Right lobe of liver (tissue), 6 donors: ENCODE measurements around the gene PRKACA. TPM values are rescaled to one million over a fixed set of nuclear protein-coding genes. Genes with fewer than 3 reads are reported as not detected.

ENCODE experiments used
- ATAC-seq, 4 donors: fragments of 200-7000 bp; cut with Tn5 transposase; one replicate each; pipeline ENCODE4 v1.9.1; 2020; ENCODE audit warnings: mild to moderate bottlenecking in 4 of 4, moderate library complexity in 4 of 4
- DNase-seq, 3 donors: peaks; one replicate each; pipeline ENCODE4 v3.0.0-alpha.2; 2020
- H3K27ac ChIP-seq, 3 donors: fragments of 200-600 bp; one replicate each; pipeline ENCODE4 v1.8.0; 2022
- H3K27me3 ChIP-seq, 2 donors: fragments of 200-600 bp; one replicate each; pipeline ENCODE4 v1.8.0; 2022
- H3K36me3 ChIP-seq, 4 donors: fragments of 200-600 bp; sonication (generic) in 1 of 4; one replicate each; pipeline versions ENCODE4 v1.5.1 to v1.8.0; 2017 to 2022; ENCODE audit warnings: control low read depth in 1 of 4
- H3K4me1 ChIP-seq, 4 donors: fragments of 200-600 bp; sonication (generic) in 1 of 4; one replicate each; pipeline versions ENCODE4 v1.5.1 to v1.8.0; 2017 to 2022; ENCODE audit warnings: control low read depth in 1 of 4
- H3K4me3 ChIP-seq, 3 donors: fragments of 200-600 bp; one replicate each; pipeline ENCODE4 v1.8.0; 2022
- H3K9me3 ChIP-seq, 4 donors: fragments of 200-600 bp; sonication (generic) in 1 of 4; one replicate each; pipeline versions ENCODE4 v1.5.1 to v1.8.0; 2017 to 2022; ENCODE audit warnings: control low read depth in 1 of 4
- CTCF ChIP-seq, 4 donors: fragments of 200-600 bp in 3 of 4; fragments of 450-650 bp in 1 of 4; IDR thresholded peaks; one replicate each; pipeline versions ENCODE4 v1.5.1 to v1.8.0; 2016 to 2022; ENCODE audit warnings: antibody characterized with exemption in 4 of 4, mild to moderate bottlenecking in 2 of 4
- POLR2A ChIP-seq: fragments of 450-650 bp; IDR thresholded peaks from one replicate; pipeline ENCODE4 v1.6.1; 2017; ENCODE audit warnings: antibody characterized with exemption, mild to moderate bottlenecking
- WGBS: methylation state at CpG from one replicate; pipeline ENCODE4 v1.1.6; 2018; ENCODE audit warnings: low coverage, low lambda C conversion rate; ENCODE audit not compliant: insufficient coverage; ENCODE audit errors: missing lambda C conversion rate; 5-methylcytosine and 5-hydroxymethylcytosine counted together
- intact Hi-C, 2 donors: fragments of 100-400 bp; cut with DNase I; formaldehyde crosslinking; loops; one replicate each; pipeline versions ENCODE4 v1.11.2 to v1.14.1; 2022
- total RNA-seq, 6 experiments: library from RNA; depleted of rRNA in 2 of 6; stranded (reverse); fragments of >200 nt in 2 of 6; fragmentation: NEBNext Ultra II Directional in 3 of 6; extraction: Animal tissue kit (Norgen Biotek cat#: 25700) in 3 of 6; gene quantifications; one replicate each; pipeline versions ENCODE4 v1.1.0 to v1.2.4, GENCODE V29; 2016 to 2023
- donor health status: DM: no; HTN: yes; CAD: no.
- donor health status: DM: no; HTN: no; CAD: no.
- donor health status: DM: no; HTN: no; CAD: no.
- donor health status: DM: no; HTN: yes; CAD: no.
- donor health status: DM: no; HTN: yes; CAD: no.

PRKACA gene
- total RNA-seq, 6 experiments from 2014 or later = 54.8 to 87.5 (median 63.1) TPM

GRCh38 chr19:14113762-14114414 lies 3.7 kb downstream of the PRKACA start:
- WGBS = 56% methylated on average over 3 of the region's 18 CpGs
- ATAC-seq (peak in 1 of 4 donors; percentile 2), DNase-seq (peak; percentile 81 to 86 (median 83))
- Histone ChIP-seq H3K4me1 (peaks cover 0 to 47% (median 23%) of the 10 kb centered on the region in 4 donors), H3K27me3 (no peaks in the 10 kb centered on the region), H3K9me3 (no peaks in the 10 kb centered on the region), H3K36me3 (no peaks in the 10 kb centered on the region), H3K4me3 (peak overlapping the region in 2 of 3 donors; percentile 3 to 39), H3K27ac (peak overlapping the region; percentile 70 to 84 (median 78))
- intact Hi-C loops = no loop called here
- peak; percentile 34 to 56 (median 40) for TF ChIP-seq CTCF (IDR thresholded peaks at IDR 0.05)
- TF ChIP-seq POLR2A = no peak

- H3K4me1 ChIP-seq = peaks cover 0 to 40% (median 21%) of the 10 kb centered on the region in 4 donors
- no peaks in the 10 kb centered on the region for H3K36me3 ChIP-seq
- ATAC-seq (peak; percentile 27 to 52 (median 36)), DNase-seq (peak; percentile 61 to 74 (median 69))
- intact Hi-C loops = no loop called here
- H3K9me3 ChIP-seq = no peaks in the 10 kb centered on the region
- peak overlapping the region; percentile 70 to 84 (median 78) for H3K27ac ChIP-seq
- H3K27me3 ChIP-seq = no peaks in the 10 kb centered on the region
- peak overlapping the region in 2 of 3 donors; percentile 1 to 39 for H3K4me3 ChIP-seq
- WGBS = 26% methylated on average over 10 of the region's 12 CpGs
- TF ChIP-seq POLR2A (no peak), CTCF (IDR thresholded peaks at IDR 0.05) (no peak)
These were observed 4.7 kb downstream of the PRKACA start for GRCh38 chr19:14112809-14113385.

- Histone ChIP-seq H3K4me3 (peak overlapping the region in 1 of 3 donors; percentile 39), H3K27ac (peak overlapping the region; percentile 70 to 84 (median 78)), H3K27me3 (no peaks in the 10 kb centered on the region), H3K9me3 (no peaks in the 10 kb centered on the region), H3K4me1 (peaks cover 0 to 40% (median 21%) of the 10 kb centered on the region in 4 donors), H3K36me3 (no peaks in the 10 kb centered on the region)
- DNase-seq (no peak), ATAC-seq (peak; percentile 6 to 47 (median 17))
- intact Hi-C loops = no loop called here
- TF ChIP-seq POLR2A (no peak), CTCF (IDR thresholded peaks at IDR 0.05) (no peak)
- WGBS = 32% methylated on average over 4 of the region's 12 CpGs
These were observed 5.3 kb downstream of the PRKACA start for GRCh38 chr19:14112051-14112808.

GRCh38 chr19:14111486-14111885 lies 6.1 kb downstream of the PRKACA start:
- Histone ChIP-seq H3K36me3 (peaks cover 0 to 2% (median 0%) of the 10 kb centered on the region in 4 donors), H3K4me1 (peaks cover 0 to 37% (median 20%) of the 10 kb centered on the region in 4 donors), H3K27ac (no peak overlapping the region), H3K9me3 (no peaks in the 10 kb centered on the region), H3K27me3 (no peaks in the 10 kb centered on the region), H3K4me3 (no peak overlapping the region)
- TF ChIP-seq POLR2A (no peak), CTCF (IDR thresholded peaks at IDR 0.05) (no peak)
- intact Hi-C loops = no loop called here
- WGBS = 86% methylated on average over 1 of the region's 1 CpG
- no peak for ATAC-seq
- no peak for DNase-seq
